ENCODE results near the gene PDE1A. TPM values are rescaled to one million over a fixed set of nuclear protein-coding genes. Genes with fewer than 3 reads are reported as not detected.

PDE1A gene
- total RNA-seq, 2 donors from 2014 or later: 0.31 TPM; not detected in 1

GRCh38 chr2:182166406-182166805 lies 260.4 kb downstream of the PDE1A start:
- no peaks in the 10 kb centered on the region for H3K36me3 ChIP-seq (ENCODE audit: control insufficient read depth, insufficient read depth, low read length)
- no peak for DNase-seq
- Mint-ChIP-seq H3K4me1 (no peaks in the 10 kb centered on the region), H3K27me3 (ENCODE audit: insufficient read depth) (no peaks in the 10 kb centered on the region), H3K4me3 (no peak overlapping the region), H3K36me3 (ENCODE audit: low read depth) (no peaks in the 10 kb centered on the region), H3K27ac (no peak overlapping the region), H3K9me3 (no peaks in the 10 kb centered on the region)
- H3K27me3 ChIP-seq (ENCODE audit: control insufficient read depth, insufficient read depth, low read length, poor library complexity, severe bottlenecking): no peaks in the 10 kb centered on the region
- no peaks in the 10 kb centered on the region for H3K9me3 ChIP-seq (ENCODE audit: control insufficient read depth, low read length)
- TF ChIP-seq CTCF (conservative IDR thresholded peaks at IDR 0.05): no peak
- H3K4me1 ChIP-seq (ENCODE audit: control insufficient read depth, insufficient read depth, low read length): no peaks in the 10 kb centered on the region
- H3K27ac ChIP-seq (ENCODE audit: low read depth, low read length): no peak overlapping the region
- 91 to 100% methylated on average over 2 of the region's 2 CpGs for WGBS, 2 experiments (ENCODE audit: insufficient coverage in 1 of 2, insufficient read length in 1 of 2)
- no peak overlapping the region for H3K9ac ChIP-seq (ENCODE audit: extremely low read depth, low read length, poor library complexity, severe bottlenecking)
- H3K4me3 ChIP-seq (ENCODE audit: low read length): no peak overlapping the region

- H3K27me3 Mint-ChIP-seq (ENCODE audit: insufficient read depth): no peaks in the 10 kb centered on the region
- H3K27ac ChIP-seq (ENCODE audit: low read depth, low read length): no peak overlapping the region
- no peak overlapping the region for H3K4me3 Mint-ChIP-seq
- DNase-seq: no peak
- H3K27ac Mint-ChIP-seq: no peak overlapping the region
- no peaks in the 10 kb centered on the region for H3K9me3 Mint-ChIP-seq
- no peaks in the 10 kb centered on the region for H3K36me3 ChIP-seq (ENCODE audit: control insufficient read depth, insufficient read depth, low read length)
- H3K4me3 ChIP-seq (ENCODE audit: low read length): no peak overlapping the region
- no peaks in the 10 kb centered on the region for H3K27me3 ChIP-seq (ENCODE audit: control insufficient read depth, insufficient read depth, low read length, poor library complexity, severe bottlenecking)
- no peaks in the 10 kb centered on the region for H3K4me1 Mint-ChIP-seq
- H3K9ac ChIP-seq (ENCODE audit: extremely low read depth, low read length, poor library complexity, severe bottlenecking): no peak overlapping the region
- no peaks in the 10 kb centered on the region for H3K36me3 Mint-ChIP-seq (ENCODE audit: low read depth)
- H3K4me1 ChIP-seq (ENCODE audit: control insufficient read depth, insufficient read depth, low read length): no peaks in the 10 kb centered on the region
- no peak for TF ChIP-seq CTCF (conservative IDR thresholded peaks at IDR 0.05)
- 87 to 100% methylated on average over 1 to 2 of the region's 2 CpGs for WGBS, 2 experiments (ENCODE audit: insufficient coverage in 1 of 2, insufficient read length in 1 of 2)
- no peaks in the 10 kb centered on the region for H3K9me3 ChIP-seq (ENCODE audit: control insufficient read depth, low read length)
These were observed 261.6 kb downstream of the PDE1A start for GRCh38 chr2:182165202-182165601.

- H3K4me3 Mint-ChIP-seq: no peak overlapping the region
- no peak for TF ChIP-seq CTCF (conservative IDR thresholded peaks at IDR 0.05)
- WGBS, 2 experiments (ENCODE audit: insufficient coverage in 1 of 2, insufficient read length in 1 of 2): 60 to 88% methylated on average over 1 of the region's 1 CpG
- Histone ChIP-seq H3K9ac (ENCODE audit: extremely low read depth, low read length, poor library complexity, severe bottlenecking) (no peak overlapping the region), H3K9me3 (ENCODE audit: control insufficient read depth, low read length) (no peaks in the 10 kb centered on the region), H3K4me1 (ENCODE audit: control insufficient read depth, insufficient read depth, low read length) (no peaks in the 10 kb centered on the region), H3K4me3 (ENCODE audit: low read length) (no peak overlapping the region), H3K27me3 (ENCODE audit: control insufficient read depth, insufficient read depth, low read length, poor library complexity, severe bottlenecking) (no peaks in the 10 kb centered on the region), H3K36me3 (ENCODE audit: control insufficient read depth, insufficient read depth, low read length) (no peaks in the 10 kb centered on the region), H3K27ac (ENCODE audit: low read depth, low read length) (no peak overlapping the region)
- H3K36me3 Mint-ChIP-seq (ENCODE audit: low read depth): no peaks in the 10 kb centered on the region
- DNase-seq: no peak
- no peaks in the 10 kb centered on the region for H3K27me3 Mint-ChIP-seq (ENCODE audit: insufficient read depth)
- H3K4me1 Mint-ChIP-seq: no peaks in the 10 kb centered on the region
- no peak overlapping the region for H3K27ac Mint-ChIP-seq
- no peaks in the 10 kb centered on the region for H3K9me3 Mint-ChIP-seq
These were observed 262.1 kb downstream of the PDE1A start for GRCh38 chr2:182164686-182165085.
